SU-DHL-6 (cell line): ENCODE results near the gene STX8.

Experiments
- CTCF ChIP-seq: fragments of 200-600 bp; sonication (generic); IDR thresholded peaks from one replicate; pipeline ENCODE4 v1.5.1; 2017; ENCODE audit warnings: antibody characterized with exemption, mild to moderate bottlenecking, low read length, moderate library complexity; ENCODE audit not compliant: insufficient read depth, poor library complexity, severe bottlenecking
- EZH2phosphoT487 ChIP-seq: fragments of 200-600 bp; sonication (generic), shearing (Covaris generic); conservative IDR thresholded peaks from 2 replicates; pipeline ENCODE4 v1.6.1; 2018; ENCODE audit warnings: mild to moderate bottlenecking, antibody characterized with exemption, low read length, moderate library complexity, mixed read lengths

GRCh38 chr17:9221922-9222180 lies 353.8 kb downstream of the STX8 start:
- TF ChIP-seq CTCF = no peak
- no peak for TF ChIP-seq EZH2phosphoT487
